SHP77 (cell line): ENCODE measurements around the gene DGAT2.

Experiments
- DNase-seq, 2 experiments: peaks; one replicate each; lab custom pipeline; 2025; lab: John Stamatoyannopoulos, UW

The DGAT2 gene

GRCh38 chr11:75781296-75781695 lies 12.7 kb downstream of the DGAT2 start:
- no peak for DNase-seq

GRCh38 chr11:75781831-75782230 lies 13.3 kb downstream of the DGAT2 start:
- no peak for DNase-seq

DNA sequence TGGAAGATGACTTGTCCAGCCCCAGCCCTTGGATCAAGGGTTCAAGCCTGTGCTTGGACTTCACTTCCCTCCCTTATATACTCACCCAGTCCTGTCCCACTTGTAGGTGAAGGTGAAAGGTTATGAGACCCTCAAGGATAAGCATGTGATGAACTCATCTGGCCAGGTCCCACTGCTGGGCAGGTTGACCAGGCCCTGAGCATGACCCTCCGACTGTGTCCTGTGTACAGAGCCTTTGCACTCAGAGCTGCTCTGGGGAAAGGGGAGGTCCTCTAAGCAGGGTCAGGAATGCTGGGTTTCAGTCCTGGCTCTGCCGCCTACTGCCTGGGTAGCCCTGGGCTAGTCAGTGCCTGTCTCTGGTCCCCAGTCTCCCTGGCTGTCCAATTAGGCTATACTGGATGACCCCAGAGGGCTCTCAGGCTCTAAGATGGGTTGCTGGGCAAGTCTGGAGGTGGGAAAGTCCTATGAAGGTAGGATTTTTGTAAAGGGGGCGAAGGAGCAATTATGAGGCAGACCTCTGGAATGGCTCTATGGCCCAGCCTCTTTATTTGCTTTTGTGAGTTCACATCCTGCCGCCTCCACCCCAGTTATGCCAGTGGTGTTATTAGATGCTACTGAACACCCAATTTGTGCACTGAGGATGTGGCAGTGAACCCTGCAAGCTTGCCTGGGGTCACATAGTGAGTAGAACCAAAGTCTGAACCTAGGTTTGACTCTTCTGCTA lies 14.1 kb downstream of the DGAT2 start:
- no peak for DNase-seq

DNA sequence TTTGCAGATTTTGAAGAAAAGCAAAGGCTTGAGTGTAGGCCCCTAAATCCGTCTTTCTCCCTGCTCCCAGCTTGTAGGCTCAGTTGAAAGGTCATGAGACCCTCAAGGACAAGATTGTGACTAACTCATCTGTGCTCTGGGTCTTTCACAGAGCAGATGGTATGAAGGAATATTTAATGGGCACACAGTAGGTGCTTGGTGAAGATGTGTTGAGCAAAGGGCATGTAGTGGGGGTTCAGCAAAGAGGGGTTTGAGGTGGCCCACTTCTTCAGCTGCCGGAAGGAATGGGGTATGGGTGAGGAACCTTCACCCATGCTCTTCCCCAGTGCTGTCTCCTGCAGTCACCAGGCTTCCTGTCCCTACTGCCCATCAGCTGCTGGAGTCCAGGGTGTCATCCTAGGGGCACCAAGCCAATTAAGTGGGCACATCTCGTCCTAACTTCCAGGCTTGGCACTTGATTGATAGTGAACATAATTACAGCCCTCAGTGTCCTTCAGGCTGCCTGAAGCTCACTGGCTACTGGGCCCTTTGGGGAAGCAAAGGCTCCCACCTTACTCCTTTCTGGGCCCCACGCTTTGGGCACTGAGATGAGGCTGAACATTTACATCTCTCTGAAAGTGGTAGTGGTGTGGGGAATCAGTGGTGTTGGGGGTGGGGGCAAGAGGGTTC lies 15.0 kb downstream of the DGAT2 start:
- DNase-seq: no peak

GRCh38 chr11:75784085-75784478 lies 15.5 kb downstream of the DGAT2 start:
- no peak for DNase-seq

GRCh38 chr11:75784506-75784905 lies 15.9 kb downstream of the DGAT2 start:
- DNase-seq: no peak

DNA sequence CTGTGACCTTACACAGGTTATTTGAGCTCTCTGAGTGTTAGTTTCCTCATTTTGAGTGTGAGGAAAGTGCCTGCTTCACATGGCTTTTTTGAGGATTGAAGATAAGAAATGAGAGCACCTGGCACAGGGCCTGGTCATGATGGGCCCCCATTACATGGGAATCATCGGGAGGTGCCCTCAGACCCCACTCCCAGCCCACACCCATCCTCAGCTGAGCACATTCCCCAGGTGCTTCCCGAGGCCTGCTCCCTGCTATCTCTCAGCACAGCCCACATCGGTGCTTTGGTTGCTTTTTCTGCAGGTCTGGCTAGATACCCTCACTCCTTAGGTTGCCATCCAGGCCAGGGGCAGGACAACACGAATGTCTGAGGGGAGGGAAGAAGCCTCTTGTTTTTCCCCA lies 16.6 kb downstream of the DGAT2 start:
- DNase-seq: no peak

- no peak for DNase-seq
These were observed 17.6 kb downstream of the DGAT2 start for GRCh38 chr11:75786101-75786736.

DNA sequence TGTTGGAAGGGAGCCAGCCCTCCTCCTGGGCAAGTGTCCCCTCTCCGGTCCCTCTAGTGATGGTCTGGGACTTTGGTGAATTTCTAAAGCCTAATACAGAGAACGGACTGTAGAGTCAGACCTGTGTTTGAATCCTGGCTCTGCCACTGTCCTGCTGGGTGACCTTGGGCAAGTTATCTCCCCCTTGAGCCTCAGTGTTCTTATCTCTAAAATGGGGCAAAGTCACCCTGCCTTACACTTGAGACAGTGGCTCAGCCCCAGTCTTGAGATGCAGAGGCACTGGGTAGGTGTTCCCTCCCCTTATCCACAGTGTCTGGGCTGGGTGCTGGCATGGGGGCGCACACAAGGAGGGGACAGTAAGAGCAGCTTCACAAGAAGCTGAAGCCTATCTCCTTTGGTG lies 20.9 kb downstream of the DGAT2 start:
- no peak for DNase-seq

DNA sequence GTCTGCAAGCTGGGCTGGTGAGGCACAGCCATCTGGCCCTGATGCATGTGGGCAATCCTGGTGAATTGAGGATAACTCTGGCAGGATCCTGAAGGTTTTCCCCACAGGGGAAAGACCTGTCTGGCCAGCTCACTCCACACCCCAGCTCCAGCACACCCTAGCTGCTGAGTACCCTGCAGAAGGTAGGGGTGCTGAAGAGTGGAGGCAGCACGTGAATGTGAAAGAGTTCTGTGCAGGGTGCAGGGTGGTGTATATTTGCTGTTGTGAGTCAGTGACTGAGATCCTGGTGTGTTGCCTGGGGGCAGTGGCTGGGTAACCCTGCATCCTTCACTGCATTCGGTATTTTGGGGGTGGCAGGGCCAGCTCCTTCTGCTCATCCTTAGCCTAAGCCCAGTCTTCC lies 22.4 kb downstream of the DGAT2 start:
- DNase-seq: no peak

DNA sequence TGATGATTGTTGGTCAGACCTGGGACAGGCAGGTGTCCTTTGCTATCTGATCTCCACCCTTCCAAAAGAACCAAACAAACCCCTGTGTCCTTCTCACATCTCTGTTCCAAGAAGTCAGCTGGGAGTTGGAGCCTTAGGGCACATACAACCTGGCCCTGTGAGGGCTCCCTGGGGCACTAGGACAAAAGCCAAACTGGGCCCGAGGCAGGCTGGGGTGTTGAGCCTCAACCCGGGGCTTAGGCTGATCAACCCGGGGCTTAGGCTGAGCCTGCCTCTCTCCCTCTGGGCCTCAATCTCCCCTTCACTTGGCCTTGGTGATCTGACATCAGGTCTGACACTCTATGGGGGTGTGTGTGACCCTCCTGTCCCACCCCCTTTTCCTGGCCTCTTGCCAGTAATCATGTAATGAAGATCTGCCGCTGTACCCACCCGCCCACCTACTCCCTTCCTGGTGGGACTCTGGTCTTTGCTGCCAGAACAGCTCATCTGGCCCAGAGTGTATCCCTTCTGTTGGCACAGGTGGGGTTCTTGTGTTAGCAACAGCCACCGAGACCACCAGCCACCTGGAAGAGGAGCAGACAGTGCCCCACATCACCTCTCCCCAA lies 23.7 kb downstream of the DGAT2 start:
- DNase-seq: no peak

DNA sequence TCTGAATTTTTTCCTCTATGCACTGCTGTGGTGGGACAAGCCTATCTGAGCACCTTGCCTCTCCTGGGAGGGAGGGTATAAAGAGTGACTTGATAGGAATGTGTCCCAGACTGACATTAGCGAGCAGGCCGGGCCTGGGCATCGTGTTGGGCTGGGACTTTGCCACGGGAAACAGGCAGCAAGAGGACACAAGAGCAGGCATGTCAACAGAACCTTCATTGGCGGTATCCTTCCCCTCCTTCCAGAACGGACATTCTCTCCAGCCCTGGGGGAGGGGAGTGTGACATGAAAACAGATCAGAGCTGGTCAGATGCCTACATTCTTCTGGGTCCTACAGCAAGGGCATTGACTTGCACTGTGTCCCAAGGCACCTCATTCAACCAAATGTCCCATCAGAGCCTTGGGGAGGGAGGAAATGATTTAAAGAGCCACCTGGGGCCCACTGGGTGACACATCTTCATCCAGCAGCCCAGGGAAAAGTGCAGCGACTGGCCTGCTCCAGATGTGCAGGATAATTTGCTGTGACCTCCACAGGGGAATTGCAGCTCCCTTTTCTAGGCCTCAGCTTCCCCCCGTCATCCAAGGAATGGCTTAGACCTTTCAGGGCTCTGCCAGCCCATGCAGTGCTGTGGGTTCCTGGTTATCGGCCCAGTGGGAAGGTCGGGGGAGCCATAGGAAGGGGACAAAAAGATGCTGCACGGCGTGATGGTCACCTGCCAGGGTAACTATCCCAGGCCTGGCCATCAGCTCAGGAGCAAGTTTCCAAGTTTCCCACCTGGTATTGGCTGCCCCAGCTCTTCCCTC lies 24.6 kb downstream of the DGAT2 start:
- DNase-seq: no peak

- DNase-seq: no peak
These were observed 25.4 kb downstream of the DGAT2 start for GRCh38 chr11:75793966-75794365.

DNA sequence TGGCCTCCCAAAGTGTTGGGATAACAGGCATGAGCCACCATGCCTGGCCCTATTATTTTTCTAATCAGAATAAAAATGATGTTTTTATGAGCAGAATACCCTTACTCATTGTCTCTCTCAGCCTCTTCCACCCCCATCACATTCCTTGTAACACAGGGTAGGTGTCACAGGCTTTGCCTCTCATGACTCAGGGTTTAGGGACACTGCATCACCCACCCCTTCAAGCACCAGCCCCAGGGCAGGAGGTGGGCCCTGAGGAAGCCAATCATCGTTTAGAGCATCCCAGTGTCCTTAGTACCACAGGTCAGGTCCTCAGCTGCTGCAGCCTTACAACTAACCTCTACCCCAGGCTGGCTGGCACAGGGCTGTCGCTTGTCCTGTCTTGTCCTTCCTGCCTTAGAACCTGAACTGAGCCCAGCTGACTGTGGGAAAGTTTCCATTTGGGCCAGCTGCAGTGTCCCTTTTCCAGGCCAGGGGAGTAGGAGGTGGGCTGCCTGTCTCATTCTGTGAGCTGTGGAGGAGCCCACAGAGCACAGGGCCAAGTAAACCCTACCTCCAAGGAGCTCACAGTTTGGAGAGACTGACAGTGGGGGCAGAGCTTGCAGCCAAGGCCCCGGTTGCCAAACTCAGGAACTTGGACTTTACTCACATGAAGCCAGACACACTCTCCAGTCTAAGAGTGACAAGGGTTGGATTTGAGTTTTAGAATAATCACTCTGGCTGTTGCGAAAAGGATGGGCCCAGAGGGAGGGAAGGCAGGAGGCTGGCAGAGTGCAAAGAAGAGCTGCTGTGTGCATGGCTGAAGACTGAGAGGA lies 26.9 kb downstream of the DGAT2 start:
- DNase-seq: no peak

DNA sequence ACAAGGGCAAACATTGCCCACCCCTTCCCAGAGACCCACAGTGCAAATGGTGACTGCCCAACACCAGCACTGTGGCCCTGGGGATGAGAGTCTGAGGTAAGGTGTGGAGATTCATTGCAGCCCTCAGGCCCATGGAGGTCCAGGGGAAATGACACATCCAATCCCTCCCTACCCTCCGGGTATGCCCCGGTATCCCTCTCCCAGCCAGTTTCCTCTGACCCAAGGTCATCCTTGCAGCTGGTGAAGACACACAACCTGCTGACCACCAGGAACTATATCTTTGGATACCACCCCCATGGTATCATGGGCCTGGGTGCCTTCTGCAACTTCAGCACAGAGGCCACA lies 27.5 kb downstream of the DGAT2 start:
- no peak for DNase-seq

DNA sequence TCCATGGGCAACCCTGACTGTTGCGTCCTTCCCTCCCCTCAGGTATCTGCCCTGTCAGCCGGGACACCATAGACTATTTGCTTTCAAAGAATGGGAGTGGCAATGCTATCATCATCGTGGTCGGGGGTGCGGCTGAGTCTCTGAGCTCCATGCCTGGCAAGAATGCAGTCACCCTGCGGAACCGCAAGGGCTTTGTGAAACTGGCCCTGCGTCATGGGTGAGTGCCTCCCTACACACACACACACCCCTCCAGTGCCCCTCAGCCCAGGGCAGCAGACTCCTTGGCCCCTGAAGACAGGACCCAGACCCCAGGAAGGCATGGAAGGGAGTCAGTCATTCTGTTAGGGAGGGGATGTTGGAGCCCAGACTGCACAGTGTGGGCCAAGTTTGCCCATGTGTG lies 28.5 kb downstream of the DGAT2 start:
- DNase-seq: no peak

GRCh38 chr11:75797792-75798191 lies 29.2 kb downstream of the DGAT2 start:
- no peak for DNase-seq

DNA sequence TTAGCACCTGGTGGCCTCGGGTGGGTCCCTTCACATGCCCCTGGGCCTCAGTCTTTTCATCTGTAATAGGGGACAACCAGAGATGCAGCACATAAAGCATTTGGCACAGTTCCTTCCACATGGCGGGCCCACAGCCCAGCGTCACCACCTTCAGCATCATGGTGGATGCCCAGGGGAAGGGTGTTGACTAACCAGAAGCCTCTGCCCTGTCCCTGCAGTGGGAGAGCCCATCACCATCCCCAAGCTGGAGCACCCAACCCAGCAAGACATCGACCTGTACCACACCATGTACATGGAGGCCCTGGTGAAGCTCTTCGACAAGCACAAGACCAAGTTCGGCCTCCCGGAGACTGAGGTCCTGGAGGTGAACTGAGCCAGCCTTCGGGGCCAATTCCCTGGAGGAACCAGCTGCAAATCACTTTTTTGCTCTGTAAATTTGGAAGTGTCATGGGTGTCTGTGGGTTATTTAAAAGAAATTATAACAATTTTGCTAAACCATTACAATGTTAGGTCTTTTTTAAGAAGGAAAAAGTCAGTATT lies 31.6 kb downstream of the DGAT2 start:
- no peak for DNase-seq

GRCh38 chr11:75800728-75801361 lies 32.3 kb downstream of the DGAT2 start:
- no peak for DNase-seq

- no peak for DNase-seq
These were observed 32.9 kb downstream of the DGAT2 start for GRCh38 chr11:75801362-75802020.
